MCF 10A (cell line): ENCODE measurements around the gene KRTAP10-5. TPM values are rescaled to one million over a fixed set of nuclear protein-coding genes. Genes with fewer than 3 reads are reported as not detected.

ENCODE experiments used
- BruUV-seq: library from RNA; stranded (reverse); fragments of 400-500 nt; replicated peaks from 2 replicates; lab custom pipeline; 2021; lab: Mats Ljungman, UMichigan
- CTCF ChIA-PET: fragments of 300-600 bp; sonication (Branson Sonifier 250); formaldehyde crosslinking; extraction: SDS; loops from one replicate; lab custom pipeline; 2021; ENCODE audit warnings: antibody characterized with exemption, inconsistent platforms; lab: Yijun Ruan, JAX
- POLR2A ChIA-PET: fragments of 300-600, 350-650 bp; sonication (Branson Sonifier 250); formaldehyde crosslinking; extraction: SDS; loops from one replicate; lab custom pipeline; 2020; ENCODE audit warnings: antibody characterized with exemption, inconsistent platforms; lab: Yijun Ruan, JAX
- DNase-seq: peaks from one replicate; pipeline ENCODE4 v3.0.0-alpha.2; 2018; ENCODE audit not compliant: unreplicated experiment
- H3K27ac Mint-ChIP-seq: one replicate; pipeline ENCODE4 v1.8.0; 2022; ENCODE audit warnings: mild to moderate bottlenecking, low read depth, mixed read lengths; ENCODE audit not compliant: unreplicated experiment
- H3K27me3 Mint-ChIP-seq: one replicate; pipeline ENCODE4 v1.8.0; 2022; ENCODE audit warnings: mixed read lengths; ENCODE audit not compliant: insufficient read depth, unreplicated experiment
- H3K36me3 Mint-ChIP-seq: one replicate; pipeline ENCODE4 v1.8.0; 2022; ENCODE audit warnings: mild to moderate bottlenecking, moderate library complexity, mixed read lengths; ENCODE audit not compliant: insufficient read depth, unreplicated experiment
- H3K4me1 Mint-ChIP-seq: one replicate; pipeline ENCODE4 v1.8.0; 2022; ENCODE audit warnings: mixed read lengths; ENCODE audit not compliant: insufficient read depth, unreplicated experiment
- H3K4me3 Mint-ChIP-seq: one replicate; pipeline ENCODE4 v1.8.0; 2022; ENCODE audit warnings: mild to moderate bottlenecking, moderate library complexity, mixed read lengths; ENCODE audit not compliant: unreplicated experiment
- H3K9me3 Mint-ChIP-seq: one replicate; pipeline ENCODE4 v1.8.0; 2022; ENCODE audit warnings: mixed read lengths; ENCODE audit not compliant: unreplicated experiment
- intact Hi-C: fragments of 100-400 bp; cut with micrococcal nuclease; formaldehyde crosslinking; loops from 2 replicates; pipeline ENCODE4 v1.14.1; 2022
- total RNA-seq: library from RNA; stranded (reverse); gene quantifications from 2 replicates; pipeline ENCODE4 v1.2.3, GENCODE V29; 2022
- TF ChIP-seq, protein P1 (sequence below): fragments of 200-600 bp; IDR thresholded peaks from one replicate; pipeline ENCODE4 v1.8.0; 2022; ENCODE audit warnings: antibody characterized with exemption, mild to moderate bottlenecking; ENCODE audit not compliant: unreplicated experiment

The KRTAP10-5 gene
- total RNA-seq, 1 experiment from 2014 or later, result not detected

DNA sequence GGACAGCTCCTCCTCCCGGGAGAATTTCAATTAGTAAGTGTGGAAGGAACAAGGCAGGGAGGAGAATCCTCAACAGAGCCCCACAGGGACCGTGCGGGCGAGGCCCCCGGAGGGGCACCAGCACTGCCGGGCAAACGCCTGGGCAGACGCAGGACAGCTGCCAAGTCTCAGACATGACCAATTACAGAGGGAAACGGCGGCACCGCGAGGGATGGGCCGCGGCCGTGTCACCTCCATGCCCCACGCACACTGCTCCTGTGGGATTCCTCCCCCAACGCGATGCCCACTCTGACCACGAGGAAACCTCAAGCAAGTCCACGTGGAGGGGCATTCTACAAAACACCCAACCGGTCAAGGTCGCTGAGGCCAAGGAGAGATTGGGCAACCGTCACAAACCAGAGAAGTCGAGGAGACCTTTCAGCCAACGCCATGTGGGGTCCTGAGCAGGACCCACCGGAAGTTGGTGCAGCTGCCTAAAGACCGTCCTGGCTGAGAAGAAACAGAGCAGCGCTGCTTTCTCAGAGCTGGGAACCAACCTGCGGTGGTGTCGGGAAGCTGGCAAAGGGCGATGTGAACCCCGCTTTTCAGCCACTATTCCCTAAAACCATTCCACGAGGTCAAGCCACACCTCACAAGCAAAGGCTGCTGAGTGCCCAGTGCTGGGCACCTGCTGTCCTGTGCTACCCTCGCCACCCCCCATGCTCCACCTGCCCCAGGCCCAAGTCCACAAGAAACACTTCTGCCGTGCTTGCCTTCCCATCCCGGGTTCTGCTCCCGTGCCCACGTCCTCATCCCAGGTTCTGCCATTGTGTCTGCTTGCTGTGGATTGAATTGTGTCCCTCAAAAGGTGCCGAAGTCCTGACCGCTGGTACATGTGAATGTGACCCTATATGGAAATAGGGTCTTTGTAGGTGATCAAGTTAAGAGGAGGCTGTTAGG, 8.3 kb downstream of the KRTAP10-5 start:
- Mint-ChIP-seq H3K4me3 (no peak overlapping the region), H3K4me1 (peaks cover 7% of the 10 kb centered on the region), H3K36me3 (no peaks in the 10 kb centered on the region), H3K9me3 (peaks cover 20% of the 10 kb centered on the region), H3K27me3 (peaks cover 45% of the 10 kb centered on the region), H3K27ac (no peak overlapping the region)
- ChIA-PET POLR2A (no interaction called here), CTCF (no interaction called here)
- DNase-seq, result no peak
- TF ChIP-seq, protein P1, sequence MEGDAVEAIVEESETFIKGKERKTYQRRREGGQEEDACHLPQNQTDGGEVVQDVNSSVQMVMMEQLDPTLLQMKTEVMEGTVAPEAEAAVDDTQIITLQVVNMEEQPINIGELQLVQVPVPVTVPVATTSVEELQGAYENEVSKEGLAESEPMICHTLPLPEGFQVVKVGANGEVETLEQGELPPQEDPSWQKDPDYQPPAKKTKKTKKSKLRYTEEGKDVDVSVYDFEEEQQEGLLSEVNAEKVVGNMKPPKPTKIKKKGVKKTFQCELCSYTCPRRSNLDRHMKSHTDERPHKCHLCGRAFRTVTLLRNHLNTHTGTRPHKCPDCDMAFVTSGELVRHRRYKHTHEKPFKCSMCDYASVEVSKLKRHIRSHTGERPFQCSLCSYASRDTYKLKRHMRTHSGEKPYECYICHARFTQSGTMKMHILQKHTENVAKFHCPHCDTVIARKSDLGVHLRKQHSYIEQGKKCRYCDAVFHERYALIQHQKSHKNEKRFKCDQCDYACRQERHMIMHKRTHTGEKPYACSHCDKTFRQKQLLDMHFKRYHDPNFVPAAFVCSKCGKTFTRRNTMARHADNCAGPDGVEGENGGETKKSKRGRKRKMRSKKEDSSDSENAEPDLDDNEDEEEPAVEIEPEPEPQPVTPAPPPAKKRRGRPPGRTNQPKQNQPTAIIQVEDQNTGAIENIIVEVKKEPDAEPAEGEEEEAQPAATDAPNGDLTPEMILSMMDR, result no peak
- BruUV-seq, result no TSS peak
- intact Hi-C loops, result no loop called here

GRCh38 chr21:44571296-44571695, 9.1 kb downstream of the KRTAP10-5 start:
- no TSS peak for BruUV-seq
- H3K27ac Mint-ChIP-seq, result no peak overlapping the region
- H3K4me1 Mint-ChIP-seq, result peaks cover 7% of the 10 kb centered on the region
- DNase-seq, result no peak
- CTCF ChIA-PET, result no interaction called here
- TF ChIP-seq, protein P1, result no peak
- peaks cover 17% of the 10 kb centered on the region for H3K9me3 Mint-ChIP-seq
- no peaks in the 10 kb centered on the region for H3K36me3 Mint-ChIP-seq
- POLR2A ChIA-PET, result no interaction called here
- H3K27me3 Mint-ChIP-seq, result peaks cover 45% of the 10 kb centered on the region
- intact Hi-C loops, result no loop called here
- H3K4me3 Mint-ChIP-seq, result no peak overlapping the region

- no peaks in the 10 kb centered on the region for H3K36me3 Mint-ChIP-seq
- H3K4me1 Mint-ChIP-seq, result peaks cover 6% of the 10 kb centered on the region
- H3K27ac Mint-ChIP-seq, result no peak overlapping the region
- CTCF ChIA-PET, result interaction anchor here (0.6 to 0.9 kb wide), 2 partner anchors 11 to 653 kb away, joined by 3 read pairs; partner anchors contain the start of gene KRTAP10-5
- no peak for DNase-seq
- BruUV-seq, result no TSS peak
- no peak overlapping the region for H3K4me3 Mint-ChIP-seq
- H3K27me3 Mint-ChIP-seq, result peaks cover 34% of the 10 kb centered on the region
- intact Hi-C loops, result no loop called here
- POLR2A ChIA-PET, result no interaction called here
- TF ChIP-seq, protein P1, result no peak
- H3K9me3 Mint-ChIP-seq, result peaks cover 17% of the 10 kb centered on the region
Measured at GRCh38 chr21:44569861-44570517, 10.4 kb downstream of the KRTAP10-5 start.
